Measurements from ENCODE around the gene CRIP3.

- TF ChIP-seq POLR2A (IDR thresholded peaks at IDR 0.05; ENCODE audit: low read length) (no peak), GATA1 (IDR thresholded peaks at IDR 0.05; ENCODE audit: low read depth, low read length) (no peak)
These were observed 46.4 kb downstream of the CRIP3 start for GRCh38 chr6:43262000-43262779.
